OCI-LY3 (cell line): ENCODE results near the gene LAMB3.

ENCODE experiments used
- H2AFZ ChIP-seq: fragments of 200-600, 300-600 bp; shearing (Covaris generic); 2 replicates; pipeline ENCODE4 v1.6.0; 2014; ENCODE audit warnings: antibody characterized with exemption, low read depth, low read length
- H3K27ac ChIP-seq: fragments of 200-600, 300-600 bp; sonication (generic); 2 replicates; pipeline ENCODE4 v1.5.1; 2014; ENCODE audit warnings: mild to moderate bottlenecking, low read length, moderate library complexity, mixed read lengths
- H3K27me3 ChIP-seq: fragments of 200-600, 300-600 bp; sonication (generic); 2 replicates; pipeline ENCODE4 v1.6.1; 2014; ENCODE audit warnings: low read depth, low read length, mixed read lengths
- H3K36me3 ChIP-seq: fragments of 200-600, 300-600 bp; sonication (generic); replicated peaks from 2 replicates; pipeline ENCODE3; 2014; ENCODE audit warnings: low read depth, low read length, mixed read lengths
- H3K4me1 ChIP-seq: fragments of 300-600, 200-600 bp; sonication (generic); 2 replicates; pipeline ENCODE4 v1.6.1; 2014; ENCODE audit warnings: low read length, mixed read lengths
- H3K4me2 ChIP-seq: fragments of 200-600, 300-600 bp; sonication (generic); 2 replicates; pipeline ENCODE4 v1.6.1; 2014; ENCODE audit warnings: low read length, mixed read lengths
- H3K4me3 ChIP-seq: fragments of 300-600, 200-600 bp; sonication (generic); 2 replicates; pipeline ENCODE4 v1.5.1; 2014; ENCODE audit warnings: antibody characterized with exemption, mild to moderate bottlenecking, low read length, moderate library complexity
- H3K79me2 ChIP-seq: fragments of 300-600, 200-600 bp; shearing (Covaris generic); 2 replicates; pipeline ENCODE4 v1.6.1; 2014; ENCODE audit warnings: mild to moderate bottlenecking, low read length, mixed read lengths
- H3K9ac ChIP-seq: fragments of 300-600, 200-600 bp; shearing (Covaris generic); 2 replicates; pipeline ENCODE4 v1.6.0; 2014; ENCODE audit warnings: mild to moderate bottlenecking, low read length, moderate library complexity
- H3K9me3 ChIP-seq: fragments of 200-600, 300-600 bp; shearing (Covaris generic); 2 replicates; pipeline ENCODE4 v1.6.1; 2014; ENCODE audit warnings: low read length, mixed read lengths; ENCODE audit not compliant: insufficient read depth
- H4K20me1 ChIP-seq: fragments of 200-600, 300-600 bp; sonication (generic); 2 replicates; pipeline ENCODE4 v1.6.1; 2016; ENCODE audit warnings: low read length, mixed read lengths; ENCODE audit not compliant: insufficient read depth
- CTCF ChIP-seq: fragments of 200-600, 300-600 bp; sonication (generic); IDR thresholded peaks from 2 replicates; pipeline ENCODE4 v1.5.1; 2014; ENCODE audit warnings: antibody characterized with exemption, low read length, low read depth
- EZH2phosphoT487 ChIP-seq: fragments of 200-600 bp; shearing (Covaris generic); IDR thresholded peaks from 2 replicates; pipeline ENCODE4 v1.6.1; 2018; ENCODE audit warnings: antibody characterized with exemption, mixed run types, low read depth

LAMB3 gene

GRCh38 chr1:209580577-209580976, 71.6 kb downstream of the LAMB3 start:
- H3K4me3 ChIP-seq = no peak overlapping the region
- TF ChIP-seq CTCF (no peak), EZH2phosphoT487 (no peak)
- no peak overlapping the region for H3K9ac ChIP-seq

GRCh38 chr1:209577346-209577745, 74.9 kb downstream of the LAMB3 start:
- Histone ChIP-seq H3K27ac (no peak overlapping the region), H3K9ac (no peak overlapping the region), H4K20me1 (no peaks in the 10 kb centered on the region), H3K27me3 (peaks cover 80% of the 10 kb centered on the region), H3K36me3 (no peaks in the 10 kb centered on the region), H3K9me3 (no peaks in the 10 kb centered on the region), H3K79me2 (no peaks in the 10 kb centered on the region), H3K4me2 (no peak overlapping the region), H3K4me1 (peaks cover 12% of the 10 kb centered on the region), H3K4me3 (no peak overlapping the region), H2AFZ (no peak overlapping the region)
- TF ChIP-seq EZH2phosphoT487 = no peak
- no peak for TF ChIP-seq CTCF

More at GRCh38 chr1:209580577-209580976, 71.6 kb downstream of the LAMB3 start:
- Histone ChIP-seq H3K79me2 (no peaks in the 10 kb centered on the region), H3K4me1 (peaks cover 12% of the 10 kb centered on the region), H2AFZ (no peak overlapping the region), H3K27me3 (peaks cover 77% of the 10 kb centered on the region), H4K20me1 (no peaks in the 10 kb centered on the region), H3K36me3 (no peaks in the 10 kb centered on the region), H3K4me2 (peak overlapping the region; percentile 43), H3K9me3 (no peaks in the 10 kb centered on the region), H3K27ac (no peak overlapping the region)

- Histone ChIP-seq H3K36me3 (no peaks in the 10 kb centered on the region), H3K27me3 (peaks cover 84% of the 10 kb centered on the region), H3K79me2 (no peaks in the 10 kb centered on the region), H4K20me1 (no peaks in the 10 kb centered on the region), H3K9ac (no peak overlapping the region), H3K4me3 (no peak overlapping the region), H3K4me2 (no peak overlapping the region), H3K9me3 (no peaks in the 10 kb centered on the region), H2AFZ (no peak overlapping the region), H3K27ac (no peak overlapping the region), H3K4me1 (peaks cover 20% of the 10 kb centered on the region)
- peak; percentile 99 for TF ChIP-seq CTCF
- no peak for TF ChIP-seq EZH2phosphoT487
Measured at GRCh38 chr1:209576392-209577197, 75.6 kb downstream of the LAMB3 start.

- peak overlapping the region; percentile 75 for H3K4me2 ChIP-seq
- peaks cover 22% of the 10 kb centered on the region for H3K4me1 ChIP-seq
Measured at GRCh38 chr1:209570743-209571142, 81.5 kb downstream of the LAMB3 start.

More at GRCh38 chr1:209570743-209571142, 81.5 kb downstream of the LAMB3 start:
- H3K9me3 ChIP-seq = no peaks in the 10 kb centered on the region
- no peak overlapping the region for H3K4me3 ChIP-seq
- TF ChIP-seq CTCF = no peak
- no peak for TF ChIP-seq EZH2phosphoT487
- no peaks in the 10 kb centered on the region for H3K79me2 ChIP-seq
- H3K27ac ChIP-seq = no peak overlapping the region
- no peaks in the 10 kb centered on the region for H4K20me1 ChIP-seq
- H3K9ac ChIP-seq = no peak overlapping the region
- no peak overlapping the region for H2AFZ ChIP-seq
- H3K27me3 ChIP-seq = peaks cover 84% of the 10 kb centered on the region
- H3K36me3 ChIP-seq = no peaks in the 10 kb centered on the region
